HEK293 (cell line): ENCODE data around the gene TUBG2.

ENCODE experiments used
- CTCF ChIA-PET: fragments of 350-600 bp; formaldehyde crosslinking; extraction: SDS; loops from one replicate; lab custom pipeline; 2021; ENCODE audit warnings: antibody characterized with exemption; lab: Yijun Ruan, JAX
- POLR2A ChIA-PET: fragments of 300-600 bp; formaldehyde crosslinking; extraction: SDS; loops from one replicate; lab custom pipeline; 2020; ENCODE audit warnings: antibody characterized with exemption, inconsistent platforms; lab: Yijun Ruan, JAX
- H3K27ac ChIP-seq: fragments of 200-500 bp; sonication (Bioruptor generic); 2 replicates; pipeline ENCODE4 v1.5.1; 2014; ENCODE audit warnings: low read depth, low read length, control low read depth, inconsistent platforms; ENCODE audit errors: extremely low read depth
- H3K36me3 ChIP-seq, 2 experiments: fragments of 200-500 bp in 1 of 2; sonication (Bioruptor generic) in 1 of 2; 1 replicate in 1 of 2; 2 replicates in 1 of 2; pipeline ENCODE4 v1.5.1; 2014 to 2017; ENCODE audit warnings: inconsistent platforms in 2 of 2, low read length in 2 of 2; ENCODE audit not compliant: control insufficient read depth in 2 of 2, insufficient read depth in 1 of 2
- H3K4me1 ChIP-seq: fragments of 200-500 bp; sonication (Bioruptor generic); 2 replicates; pipeline ENCODE4 v1.5.1; 2014; ENCODE audit warnings: mild to moderate bottlenecking, low read length, inconsistent platforms; ENCODE audit not compliant: control insufficient read depth, insufficient read depth
- H3K4me3 ChIP-seq: 2 replicates; pipeline ENCODE4 v1.5.1; 2011; ENCODE audit warnings: low read depth, mild to moderate bottlenecking, control low read depth, low read length, moderate library complexity
- H3K9me3 ChIP-seq: fragments of 200-500 bp; sonication (Bioruptor generic); 2 replicates; pipeline ENCODE4 v1.5.1; 2014; ENCODE audit warnings: low read depth, low read length, inconsistent platforms; ENCODE audit not compliant: control insufficient read depth, insufficient read depth
- EGR2 ChIP-seq: fragments of 450-650 bp; formaldehyde crosslinking; IDR thresholded peaks from 2 replicates; pipeline ENCODE4 v1.5.1; 2016; ENCODE audit warnings: low read depth, missing biosample characterization, missing genetic modification characterization
- GLIS1 ChIP-seq: fragments of 450-650 bp; formaldehyde crosslinking; IDR thresholded peaks from 2 replicates; pipeline ENCODE4 v1.5.1; 2016; ENCODE audit warnings: missing biosample characterization, missing genetic modification characterization
- GLIS2 ChIP-seq: fragments of 450-650 bp; formaldehyde crosslinking; IDR thresholded peaks from 2 replicates; pipeline ENCODE4 v1.5.1; 2016; ENCODE audit warnings: missing biosample characterization, missing genetic modification characterization
- KLF1 ChIP-seq: fragments of 450-650 bp; formaldehyde crosslinking; IDR thresholded peaks from 2 replicates; pipeline ENCODE4 v1.5.1; 2016; ENCODE audit warnings: missing biosample characterization, missing genetic modification characterization
- KLF10 ChIP-seq: fragments of 450-650 bp; IDR thresholded peaks from 2 replicates; pipeline ENCODE4 v1.5.1; 2018; ENCODE audit warnings: missing biosample characterization, mild to moderate bottlenecking, missing genetic modification characterization
- KLF17 ChIP-seq: fragments of 450-650 bp; formaldehyde crosslinking; IDR thresholded peaks from 2 replicates; pipeline ENCODE4 v1.5.1; 2016; ENCODE audit warnings: missing biosample characterization, missing genetic modification characterization
- OVOL3 ChIP-seq: fragments of 450-650 bp; formaldehyde crosslinking; IDR thresholded peaks from 2 replicates; pipeline ENCODE4 v1.5.1; 2016; ENCODE audit warnings: missing biosample characterization, missing genetic modification characterization
- SCRT2 ChIP-seq: fragments of 450-650 bp; formaldehyde crosslinking; IDR thresholded peaks from 2 replicates; pipeline ENCODE4 v1.5.1; 2016; ENCODE audit warnings: missing biosample characterization, missing genetic modification characterization
- SP2 ChIP-seq: fragments of 450-650 bp; formaldehyde crosslinking; IDR thresholded peaks from 2 replicates; pipeline ENCODE4 v1.5.1; 2016; ENCODE audit warnings: missing biosample characterization, missing genetic modification characterization
- ZFHX2 ChIP-seq: fragments of 450-650 bp; formaldehyde crosslinking; conservative IDR thresholded peaks from 2 replicates; pipeline ENCODE4 v1.5.1; 2016; ENCODE audit warnings: missing biosample characterization, missing genetic modification characterization
- ZNF112 ChIP-seq: fragments of 450-650 bp; formaldehyde crosslinking; IDR thresholded peaks from 2 replicates; pipeline ENCODE4 v1.5.0; 2017; ENCODE audit warnings: missing biosample characterization, missing genetic modification characterization
- ZNF184 ChIP-seq: fragments of 450-650 bp; IDR thresholded peaks from 2 replicates; pipeline ENCODE4 v1.5.1; 2018; ENCODE audit warnings: missing biosample characterization, mild to moderate bottlenecking, missing genetic modification characterization
- ZNF223 ChIP-seq: fragments of 450-650 bp; formaldehyde crosslinking; IDR thresholded peaks from 2 replicates; pipeline ENCODE4 v1.5.1; 2016; ENCODE audit warnings: missing biosample characterization, missing genetic modification characterization
- ZNF600 ChIP-seq: fragments of 450-650 bp; formaldehyde crosslinking; IDR thresholded peaks from 2 replicates; pipeline ENCODE4 v1.5.1; 2016; ENCODE audit warnings: missing biosample characterization, missing genetic modification characterization
- ZNF623 ChIP-seq: fragments of 450-650 bp; formaldehyde crosslinking; IDR thresholded peaks from 2 replicates; pipeline ENCODE4 v1.5.1; 2016; ENCODE audit warnings: missing biosample characterization, missing genetic modification characterization
- ZNF624 ChIP-seq: fragments of 450-650 bp; formaldehyde crosslinking; IDR thresholded peaks from 2 replicates; pipeline ENCODE4 v1.5.1; 2017; ENCODE audit warnings: missing biosample characterization, missing genetic modification characterization
- ZNF629 ChIP-seq: fragments of 450-650 bp; formaldehyde crosslinking; IDR thresholded peaks from 2 replicates; pipeline ENCODE4 v1.5.1; 2017; ENCODE audit warnings: missing biosample characterization, missing genetic modification characterization
- ZNF664 ChIP-seq: fragments of 450-650 bp; formaldehyde crosslinking; IDR thresholded peaks from 2 replicates; pipeline ENCODE4 v1.5.1; 2016; ENCODE audit warnings: missing biosample characterization, missing genetic modification characterization
- ZNF692 ChIP-seq: fragments of 450-650 bp; formaldehyde crosslinking; IDR thresholded peaks from 2 replicates; pipeline ENCODE4 v1.5.1; 2016; ENCODE audit warnings: missing biosample characterization, missing genetic modification characterization
- ZNF701 ChIP-seq: fragments of 450-650 bp; formaldehyde crosslinking; IDR thresholded peaks from 2 replicates; pipeline ENCODE4 v1.5.1; 2016; ENCODE audit warnings: missing biosample characterization, missing genetic modification characterization
- ZNF776 ChIP-seq: fragments of 450-650 bp; formaldehyde crosslinking; IDR thresholded peaks from 2 replicates; pipeline ENCODE4 v1.5.0; 2017; ENCODE audit warnings: missing biosample characterization, missing genetic modification characterization, borderline replicate concordance
- TF ChIP-seq, protein P1 (sequence below): fragments of 450-650 bp; IDR thresholded peaks from 2 replicates; pipeline ENCODE4 v1.5.1; 2018; ENCODE audit warnings: missing biosample characterization, missing genetic modification characterization
- TF ChIP-seq, protein P2 (sequence below): fragments of 450-650 bp; formaldehyde crosslinking; IDR thresholded peaks from 2 replicates; pipeline ENCODE4 v1.5.1; 2016; ENCODE audit warnings: missing biosample characterization, missing genetic modification characterization
- TF ChIP-seq, protein P3 (sequence below): fragments of 450-650 bp; formaldehyde crosslinking; IDR thresholded peaks from 2 replicates; pipeline ENCODE4 v1.5.1; 2017; ENCODE audit warnings: missing biosample characterization, missing genetic modification characterization

The TUBG2 gene

DNA sequence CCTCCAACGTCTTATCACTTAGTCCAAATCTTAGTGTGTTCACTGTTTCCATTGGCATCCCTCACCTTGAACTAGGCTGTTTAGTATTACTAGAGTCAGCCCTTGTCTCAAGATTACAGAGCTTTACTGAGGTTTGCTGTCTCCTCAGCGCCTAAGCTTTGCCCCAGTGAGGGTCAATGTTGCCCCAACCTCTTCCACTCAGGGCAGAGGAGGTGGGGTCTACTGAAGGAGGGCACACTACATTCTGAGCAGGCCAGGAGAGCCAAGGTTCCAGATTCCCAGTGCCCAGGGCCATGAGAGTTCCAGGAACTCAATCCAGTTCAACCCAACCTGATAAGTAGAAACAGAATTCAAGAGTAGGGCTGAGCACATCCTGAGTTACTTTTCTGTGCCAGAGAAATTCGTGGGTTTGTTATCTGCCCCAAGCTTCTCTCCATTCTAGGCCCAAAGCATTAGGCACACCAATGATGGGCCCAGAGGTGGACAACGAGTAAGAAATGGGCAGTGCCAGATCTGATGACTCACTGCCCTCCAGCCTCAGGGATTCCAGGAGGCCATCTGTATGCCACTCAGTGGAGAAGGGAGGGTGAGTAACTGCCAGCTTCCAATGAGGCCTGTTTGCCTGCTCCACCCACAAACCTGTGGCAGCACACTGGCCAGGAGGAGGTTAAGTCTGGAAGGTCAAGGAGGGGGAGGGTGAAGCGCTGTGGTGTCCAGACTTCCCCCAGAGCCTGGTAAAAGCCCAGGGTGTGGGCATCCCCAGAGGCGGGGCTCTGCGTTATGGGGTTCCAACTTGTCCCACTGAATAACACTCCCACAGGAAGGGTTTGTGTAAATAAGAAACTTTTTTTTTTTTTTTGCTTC lies 8.2 kb downstream of the TUBG2 start:
- CTCF ChIA-PET = interaction anchor here (1.4 kb wide), 2 partner anchors 10 to 96 kb away, joined by 3 to 4 read pairs; no protein-coding TSS in a partner anchor
- TF ChIP-seq EGR2 (tag by site-specific recombination) (peak; percentile 52; the same call in 1 of the 2 replicates), ZNF692 (tag by site-specific recombination) (0 out of 2 replicates have a peak, but pooled peaks have one; percentile 33), SP2 (tag by site-specific recombination) (peak; percentile 31), OVOL3 (no peak), ZNF664 (tag by site-specific recombination) (no peak), ZNF223 (tag by site-specific recombination) (no peak), GLIS2 (tag by site-specific recombination) (peak; percentile 40), KLF17 (tag by site-specific recombination) (peak; percentile 78), ZNF600 (peak; percentile 75; the same call in 1 of the 2 replicates), KLF1 (tag by site-specific recombination) (0 out of 2 replicates have a peak, but pooled peaks have one; percentile 13), ZNF184 (tag by site-specific recombination) (no peak), ZNF624 (tag by site-specific recombination) (no peak), ZNF629 (tag by site-specific recombination) (0 out of 2 replicates have a peak, but pooled peaks have one; percentile 12), ZFHX2 (tag by site-specific recombination) (peak; percentile 57), KLF10 (no peak), ZNF776 (tag by site-specific recombination) (no peak), SCRT2 (tag by site-specific recombination) (peak; percentile 45; the same call in 1 of the 2 replicates), ZNF701 (tag by site-specific recombination) (no peak), GLIS1 (peak; percentile 19; the same call in 1 of the 2 replicates), ZNF623 (tag by site-specific recombination) (no peak), ZNF112 (tag by site-specific recombination) (no peak)
- TF ChIP-seq, protein P1, sequence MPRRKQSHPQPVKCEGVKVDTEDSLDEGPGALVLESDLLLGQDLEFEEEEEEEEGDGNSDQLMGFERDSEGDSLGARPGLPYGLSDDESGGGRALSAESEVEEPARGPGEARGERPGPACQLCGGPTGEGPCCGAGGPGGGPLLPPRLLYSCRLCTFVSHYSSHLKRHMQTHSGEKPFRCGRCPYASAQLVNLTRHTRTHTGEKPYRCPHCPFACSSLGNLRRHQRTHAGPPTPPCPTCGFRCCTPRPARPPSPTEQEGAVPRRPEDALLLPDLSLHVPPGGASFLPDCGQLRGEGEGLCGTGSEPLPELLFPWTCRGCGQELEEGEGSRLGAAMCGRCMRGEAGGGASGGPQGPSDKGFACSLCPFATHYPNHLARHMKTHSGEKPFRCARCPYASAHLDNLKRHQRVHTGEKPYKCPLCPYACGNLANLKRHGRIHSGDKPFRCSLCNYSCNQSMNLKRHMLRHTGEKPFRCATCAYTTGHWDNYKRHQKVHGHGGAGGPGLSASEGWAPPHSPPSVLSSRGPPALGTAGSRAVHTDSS (tag by site-specific recombination) = no peak
- TF ChIP-seq, protein P2, sequence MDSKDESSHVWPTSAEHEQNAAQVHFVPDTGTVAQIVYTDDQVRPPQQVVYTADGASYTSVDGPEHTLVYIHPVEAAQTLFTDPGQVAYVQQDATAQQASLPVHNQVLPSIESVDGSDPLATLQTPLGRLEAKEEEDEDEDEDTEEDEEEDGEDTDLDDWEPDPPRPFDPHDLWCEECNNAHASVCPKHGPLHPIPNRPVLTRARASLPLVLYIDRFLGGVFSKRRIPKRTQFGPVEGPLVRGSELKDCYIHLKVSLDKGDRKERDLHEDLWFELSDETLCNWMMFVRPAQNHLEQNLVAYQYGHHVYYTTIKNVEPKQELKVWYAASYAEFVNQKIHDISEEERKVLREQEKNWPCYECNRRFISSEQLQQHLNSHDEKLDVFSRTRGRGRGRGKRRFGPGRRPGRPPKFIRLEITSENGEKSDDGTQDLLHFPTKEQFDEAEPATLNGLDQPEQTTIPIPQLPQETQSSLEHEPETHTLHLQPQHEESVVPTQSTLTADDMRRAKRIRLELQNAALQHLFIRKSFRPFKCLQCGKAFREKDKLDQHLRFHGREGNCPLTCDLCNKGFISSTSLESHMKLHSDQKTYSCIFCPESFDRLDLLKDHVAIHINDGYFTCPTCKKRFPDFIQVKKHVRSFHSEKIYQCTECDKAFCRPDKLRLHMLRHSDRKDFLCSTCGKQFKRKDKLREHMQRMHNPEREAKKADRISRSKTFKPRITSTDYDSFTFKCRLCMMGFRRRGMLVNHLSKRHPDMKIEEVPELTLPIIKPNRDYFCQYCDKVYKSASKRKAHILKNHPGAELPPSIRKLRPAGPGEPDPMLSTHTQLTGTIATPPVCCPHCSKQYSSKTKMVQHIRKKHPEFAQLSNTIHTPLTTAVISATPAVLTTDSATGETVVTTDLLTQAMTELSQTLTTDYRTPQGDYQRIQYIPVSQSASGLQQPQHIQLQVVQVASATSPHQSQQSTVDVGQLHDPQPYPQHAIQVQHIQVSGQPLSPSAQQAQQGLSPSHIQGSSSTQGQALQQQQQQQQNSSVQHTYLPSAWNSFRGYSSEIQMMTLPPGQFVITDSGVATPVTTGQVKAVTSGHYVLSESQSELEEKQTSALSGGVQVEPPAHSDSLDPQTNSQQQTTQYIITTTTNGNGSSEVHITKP (tag by site-specific recombination) = 0 out of 2 replicates have a peak, but pooled peaks have one; percentile 15
- TF ChIP-seq, protein P3, sequence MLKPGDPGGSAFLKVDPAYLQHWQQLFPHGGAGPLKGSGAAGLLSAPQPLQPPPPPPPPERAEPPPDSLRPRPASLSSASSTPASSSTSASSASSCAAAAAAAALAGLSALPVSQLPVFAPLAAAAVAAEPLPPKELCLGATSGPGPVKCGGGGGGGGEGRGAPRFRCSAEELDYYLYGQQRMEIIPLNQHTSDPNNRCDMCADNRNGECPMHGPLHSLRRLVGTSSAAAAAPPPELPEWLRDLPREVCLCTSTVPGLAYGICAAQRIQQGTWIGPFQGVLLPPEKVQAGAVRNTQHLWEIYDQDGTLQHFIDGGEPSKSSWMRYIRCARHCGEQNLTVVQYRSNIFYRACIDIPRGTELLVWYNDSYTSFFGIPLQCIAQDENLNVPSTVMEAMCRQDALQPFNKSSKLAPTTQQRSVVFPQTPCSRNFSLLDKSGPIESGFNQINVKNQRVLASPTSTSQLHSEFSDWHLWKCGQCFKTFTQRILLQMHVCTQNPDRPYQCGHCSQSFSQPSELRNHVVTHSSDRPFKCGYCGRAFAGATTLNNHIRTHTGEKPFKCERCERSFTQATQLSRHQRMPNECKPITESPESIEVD (tag by site-specific recombination) = no peak
- TF ChIP-seq, all 188 proteins: peak for 12
- H3K27ac ChIP-seq = no peak overlapping the region
- no peaks in the 10 kb centered on the region for H3K4me1 ChIP-seq
- POLR2A ChIA-PET = interaction anchor here (0.6 to 2.1 kb wide), 5 partner anchors 9 to 63 kb away, joined by 3 to 11 read pairs (median 6); partner anchors contain the start of genes PLEKHH3, RETREG3 and TUBG1
- no peak overlapping the region for H3K4me3 ChIP-seq
- peaks cover 33 to 88% of the 10 kb centered on the region in 2 experiments for H3K36me3 ChIP-seq
- H3K9me3 ChIP-seq = no peaks in the 10 kb centered on the region
